Effector CD8-positive, alpha-beta T cell (primary cell): ENCODE measurements around the gene OR10AD1.

Experiments used
- DNase-seq: peaks from one replicate; lab custom pipeline; 2025; lab: John Stamatoyannopoulos, UW

Gene OR10AD1

DNA sequence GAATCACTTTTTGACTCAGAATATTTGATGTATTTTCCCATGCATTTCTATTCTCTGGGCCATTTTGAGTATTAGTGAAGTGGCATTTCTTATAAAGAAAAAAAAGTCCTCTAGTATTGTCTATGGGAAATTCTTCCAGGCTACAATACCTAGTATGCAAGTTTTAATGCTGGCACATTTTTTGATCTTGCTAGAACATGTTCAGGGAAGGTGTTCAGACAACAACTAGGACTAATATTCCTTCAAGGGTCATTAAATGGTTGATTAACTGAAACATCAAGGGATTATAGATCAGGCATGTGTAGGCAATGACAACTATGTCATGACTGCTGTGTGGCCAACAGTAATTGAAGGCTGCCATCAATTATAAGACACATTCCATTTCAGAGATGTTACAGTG, 12.0 kb downstream of the OR10AD1 start:
- no peak for DNase-seq

DNA sequence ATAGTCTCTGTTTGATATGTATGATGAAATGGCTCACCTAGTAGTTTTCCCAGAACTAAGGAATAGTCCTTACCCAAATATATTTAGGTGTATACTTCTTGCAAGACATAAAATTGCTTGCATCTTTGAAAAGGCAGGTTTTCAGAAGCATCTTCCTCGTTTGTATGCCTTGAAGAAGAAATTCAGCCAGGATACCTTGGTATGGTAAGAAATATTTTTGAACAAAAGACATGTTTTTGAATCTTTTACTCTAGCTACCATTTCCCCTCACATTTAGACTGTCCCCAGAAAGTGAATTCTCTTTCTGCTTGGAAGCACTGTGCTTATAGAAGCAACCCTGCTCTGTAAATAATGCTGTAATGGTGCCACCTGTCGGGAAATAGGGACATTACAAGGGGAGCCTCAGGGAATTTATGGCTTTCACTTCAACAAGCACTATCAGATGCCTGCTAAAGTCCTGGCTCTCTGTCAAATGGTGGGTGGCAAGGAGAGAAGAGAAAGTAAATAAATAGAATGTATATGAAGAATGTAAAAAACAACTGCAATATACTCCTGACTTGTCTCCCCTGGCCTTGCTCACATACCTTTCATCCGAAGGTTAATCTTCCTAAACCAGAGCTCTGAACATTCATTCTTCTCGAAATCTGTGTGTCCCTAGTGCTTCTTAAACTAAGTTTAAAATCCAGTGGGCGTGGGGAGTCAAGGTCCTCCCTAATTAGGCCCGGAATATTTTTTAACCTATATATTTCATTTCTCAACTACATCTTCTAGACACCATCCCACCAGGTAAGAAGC, 13.6 kb downstream of the OR10AD1 start:
- peak; percentile 48 for DNase-seq

DNA sequence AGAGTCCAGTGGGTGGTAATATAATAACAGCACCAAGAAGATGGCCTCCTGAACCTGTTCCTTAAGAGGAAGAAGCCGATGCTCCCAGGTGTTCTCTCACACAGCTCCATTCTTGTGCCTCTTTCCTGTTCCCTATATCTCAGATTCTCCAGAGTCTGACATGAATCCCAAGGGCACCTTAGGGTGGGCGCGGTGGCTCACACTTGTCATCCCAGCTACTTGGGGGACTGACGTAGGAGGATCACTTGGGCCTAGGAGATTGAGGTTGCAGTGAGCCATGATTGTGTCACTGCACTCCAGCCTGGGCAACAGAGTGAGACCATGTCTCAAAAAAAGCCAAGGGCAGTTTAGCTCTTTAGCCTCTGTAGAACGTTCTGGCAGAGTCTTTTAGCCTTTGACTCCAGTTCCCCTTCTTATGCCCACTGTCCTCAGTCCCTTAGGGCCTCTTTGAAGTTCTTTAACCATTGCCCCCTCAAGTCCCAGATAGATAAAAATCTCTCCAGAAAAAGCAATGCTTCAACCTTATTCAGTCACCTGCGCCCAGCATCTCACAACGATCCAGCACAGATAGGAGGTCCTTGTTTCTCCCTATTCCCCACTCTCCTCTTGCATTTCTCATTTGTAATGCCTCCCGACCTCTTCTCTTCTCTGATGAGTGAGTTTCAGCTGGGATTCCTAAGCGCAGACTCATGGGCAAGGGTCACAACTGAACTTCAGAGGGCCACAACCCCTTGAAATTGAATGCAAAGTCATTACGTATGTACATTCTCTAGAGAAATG, 15.0 kb downstream of the OR10AD1 start:
- no peak for DNase-seq

DNA sequence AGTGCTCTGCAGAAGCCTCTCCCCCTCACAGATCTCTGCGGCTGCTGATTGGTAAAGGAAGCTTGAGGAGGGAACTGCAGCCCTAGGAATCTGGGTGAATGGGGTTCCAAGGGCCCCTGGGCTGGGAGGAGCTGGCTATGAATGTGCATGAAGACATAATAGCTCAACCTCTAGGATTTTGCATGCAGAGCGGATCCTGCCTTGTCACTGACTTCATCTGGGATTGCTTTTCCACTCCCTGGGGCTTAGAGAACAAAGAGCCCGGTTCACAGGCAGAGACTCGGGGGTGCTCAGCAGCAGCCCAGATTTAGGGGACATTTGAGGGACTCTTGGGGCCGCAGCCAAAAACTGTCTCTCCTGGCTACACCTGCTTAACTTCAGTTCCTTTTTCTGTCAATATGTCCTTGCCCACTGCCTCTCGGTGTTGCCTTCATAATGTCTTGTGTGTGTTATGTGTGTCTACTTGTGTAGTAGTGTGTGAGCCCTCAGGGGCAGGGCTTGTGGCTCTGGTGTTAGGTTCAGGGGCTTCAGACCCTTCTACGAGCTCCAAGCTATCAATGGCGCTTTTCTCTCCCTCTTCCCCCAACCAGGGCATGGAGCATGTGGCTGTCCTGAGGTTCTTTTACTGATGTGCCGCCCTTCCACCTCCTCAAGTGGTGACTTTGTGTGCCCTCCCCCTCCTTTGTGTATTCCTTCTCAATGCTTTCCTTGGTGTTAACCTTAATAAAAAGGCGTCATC, 17.7 kb downstream of the OR10AD1 start:
- no peak for DNase-seq

DNA sequence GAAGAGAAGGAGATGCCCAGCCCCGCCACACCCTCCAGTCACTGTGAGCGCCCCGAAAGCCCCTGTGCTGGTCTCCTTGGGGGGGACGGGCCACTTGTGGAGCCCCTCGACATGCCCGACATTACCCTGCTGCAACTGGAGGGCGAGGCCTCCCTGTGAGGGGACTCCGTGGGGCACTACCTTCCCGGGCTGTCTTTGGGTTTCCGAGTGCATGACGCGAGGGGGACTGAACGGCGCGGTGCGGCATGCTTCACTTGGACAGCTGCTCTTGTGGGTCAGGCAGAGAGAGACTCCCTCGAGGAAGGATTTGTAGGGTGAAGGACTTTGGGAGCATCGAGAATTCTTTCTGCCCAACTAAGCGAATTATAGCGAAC, 18.6 kb downstream of the OR10AD1 start:
- no peak for DNase-seq

DNA sequence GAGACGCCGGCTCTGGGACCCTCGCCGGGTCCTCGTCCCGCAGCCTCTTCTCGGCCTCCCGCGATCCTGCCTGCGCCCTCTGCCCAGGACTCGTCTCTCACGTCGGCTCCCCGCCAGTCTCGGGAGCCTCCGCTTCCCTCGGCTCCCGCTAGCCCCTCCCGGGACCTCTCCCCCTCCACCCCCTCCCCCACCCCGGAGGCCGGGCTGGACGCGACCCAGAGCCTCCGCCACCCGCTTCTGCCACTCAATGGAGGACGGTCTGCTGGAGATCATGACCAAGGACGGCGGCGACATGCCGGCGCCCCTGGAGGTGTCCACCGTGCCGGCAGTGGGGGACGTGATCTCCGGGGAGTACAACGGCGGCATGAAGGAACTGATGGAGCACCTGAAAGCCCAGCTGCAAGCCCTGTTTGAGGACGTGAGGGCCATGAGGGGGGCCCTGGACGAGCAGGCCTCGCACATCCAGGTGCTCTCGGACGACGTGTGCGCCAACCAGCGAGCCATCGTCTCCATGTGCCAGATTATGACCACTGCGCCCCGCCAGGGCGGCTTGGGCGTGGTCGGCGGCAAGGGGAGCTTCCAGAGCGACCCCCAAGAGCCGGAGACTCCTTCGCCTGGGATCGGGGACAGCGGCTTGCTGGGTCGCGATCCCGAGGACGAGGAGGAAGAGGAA, 19.1 kb downstream of the OR10AD1 start:
- no peak for DNase-seq

DNA sequence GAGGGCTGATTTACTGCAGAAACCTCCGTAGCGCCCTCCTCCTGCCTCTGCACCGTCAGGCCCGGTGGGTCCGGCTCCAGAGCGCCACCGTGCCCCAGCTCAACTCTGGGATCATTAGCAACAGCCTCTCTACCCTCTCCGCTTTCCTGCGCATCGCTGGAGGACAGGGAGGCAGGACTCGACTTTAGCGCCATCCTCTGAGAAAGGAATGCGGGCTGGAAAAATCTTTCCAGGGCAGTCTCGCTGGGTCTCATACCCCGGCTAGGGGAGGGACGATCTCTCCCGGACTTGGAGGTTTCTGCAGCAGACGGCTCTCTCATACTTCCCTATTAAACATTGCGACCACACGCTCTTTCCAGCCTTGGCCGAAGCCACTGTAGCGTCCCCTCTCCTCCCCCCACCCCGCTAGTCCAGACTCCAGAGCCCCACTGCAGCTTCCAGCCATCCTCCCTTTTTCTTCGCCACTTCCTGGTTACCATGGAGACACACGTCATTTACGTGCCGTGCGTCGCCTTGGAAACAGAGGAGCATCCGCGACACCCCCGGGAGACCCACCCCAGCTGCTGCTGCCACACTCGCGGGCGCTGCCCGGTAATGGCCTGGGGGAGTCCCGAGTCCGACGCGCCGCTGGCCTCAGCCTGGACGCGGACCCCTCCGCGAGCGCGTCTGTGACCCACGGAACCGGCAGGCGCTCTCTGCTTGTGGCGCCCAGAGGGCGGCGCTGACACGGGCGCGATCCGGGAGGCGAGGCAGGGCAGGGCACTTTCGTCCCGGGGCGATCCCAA, 19.8 kb downstream of the OR10AD1 start, which contains the start of gene CCDC184:
Gene CCDC184 (plus strand): TSS at position 554 of the 785 bp plus-strand sequence. CDS start 479 bp downstream, outside the sequence.
- peak; percentile 63 for DNase-seq

DNA sequence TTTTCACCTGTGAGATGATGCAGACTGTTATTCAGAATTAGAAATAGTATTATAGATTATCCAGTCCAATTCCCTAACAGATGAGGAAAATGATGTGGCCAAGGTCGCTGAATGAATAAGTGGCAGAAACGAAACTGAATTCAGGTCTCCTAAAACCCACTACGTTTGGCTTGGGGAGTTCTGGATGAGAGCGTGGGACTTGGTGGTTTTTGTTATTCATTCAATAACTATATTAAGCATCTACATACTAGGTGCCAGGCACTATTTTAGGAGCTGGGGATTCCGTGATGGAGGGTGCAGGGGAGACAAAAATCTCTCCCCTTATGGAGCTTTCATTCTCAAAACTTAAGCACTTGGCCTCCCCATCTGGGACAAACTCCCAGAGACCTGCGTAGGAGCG, 20.5 kb downstream of the OR10AD1 start:
- no peak for DNase-seq

DNA sequence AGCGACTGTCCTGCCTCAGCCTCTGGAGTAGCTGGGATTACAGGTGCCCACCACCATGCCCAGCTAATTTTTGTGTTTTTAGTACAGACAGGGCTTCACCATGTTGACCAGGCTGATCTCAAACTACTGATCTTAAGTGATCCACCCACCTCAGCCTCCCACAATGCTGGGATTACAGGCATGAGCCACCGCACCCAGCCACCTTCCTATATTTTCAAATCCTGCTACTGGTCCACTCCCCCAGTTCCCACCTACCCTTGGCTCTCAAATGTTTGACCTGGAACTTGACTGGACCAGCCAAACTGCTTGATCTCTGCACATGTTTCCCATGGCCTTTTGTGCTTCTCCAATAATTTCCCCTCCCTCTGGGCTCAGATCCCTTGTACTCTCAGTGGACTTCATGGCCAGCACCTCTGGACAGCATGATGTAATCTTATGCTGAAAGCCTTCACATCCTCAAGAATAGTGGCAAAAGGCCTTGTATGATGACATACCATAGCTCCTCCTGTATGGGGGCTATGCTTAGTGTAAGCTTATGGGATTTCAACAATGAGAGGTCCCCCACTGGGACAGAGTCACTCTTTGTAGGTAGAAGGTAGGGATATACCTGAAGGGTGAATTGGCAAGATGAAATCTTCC, 22.1 kb downstream of the OR10AD1 start:
- no peak for DNase-seq

DNA sequence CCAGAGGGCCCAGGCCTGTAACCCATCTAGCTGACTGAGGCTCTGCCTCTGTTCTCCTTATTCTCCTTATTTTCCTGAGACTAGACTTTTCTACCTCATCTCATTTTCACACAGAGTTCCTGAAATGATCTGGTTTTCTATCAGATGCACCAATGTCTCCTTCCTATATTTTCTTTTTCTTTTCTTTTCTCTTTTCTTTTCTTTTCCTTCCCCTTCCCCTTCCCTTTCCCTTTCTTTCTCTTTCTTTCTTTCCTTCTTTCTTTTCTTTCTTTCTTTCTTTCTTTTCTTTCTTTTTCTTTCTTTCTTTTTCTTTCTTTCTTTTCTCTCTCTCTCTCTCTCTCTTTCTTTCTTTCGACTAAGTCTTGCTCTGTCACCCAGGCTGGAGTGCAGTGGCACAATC, 22.7 kb downstream of the OR10AD1 start:
- no peak for DNase-seq

DNA sequence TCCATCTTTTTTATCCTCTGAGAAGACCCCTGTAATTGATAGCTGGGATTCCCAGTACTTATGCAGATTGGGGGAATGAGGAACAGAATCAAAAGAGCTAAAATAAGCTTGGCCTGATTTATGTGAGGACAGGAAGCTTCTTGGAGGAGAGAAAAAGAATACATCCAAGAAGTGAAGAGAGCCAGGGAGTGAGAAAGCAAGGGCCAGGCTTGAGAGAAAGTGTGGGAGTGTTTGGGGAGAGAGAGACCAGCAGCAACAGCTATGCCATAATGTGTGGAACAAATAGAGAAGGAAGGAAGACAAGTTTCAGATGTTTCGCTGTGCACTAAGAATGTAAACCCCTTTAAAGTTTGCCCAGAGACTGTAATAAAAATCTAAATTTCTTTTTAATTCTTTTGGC, 23.6 kb downstream of the OR10AD1 start:
- no peak for DNase-seq

DNA sequence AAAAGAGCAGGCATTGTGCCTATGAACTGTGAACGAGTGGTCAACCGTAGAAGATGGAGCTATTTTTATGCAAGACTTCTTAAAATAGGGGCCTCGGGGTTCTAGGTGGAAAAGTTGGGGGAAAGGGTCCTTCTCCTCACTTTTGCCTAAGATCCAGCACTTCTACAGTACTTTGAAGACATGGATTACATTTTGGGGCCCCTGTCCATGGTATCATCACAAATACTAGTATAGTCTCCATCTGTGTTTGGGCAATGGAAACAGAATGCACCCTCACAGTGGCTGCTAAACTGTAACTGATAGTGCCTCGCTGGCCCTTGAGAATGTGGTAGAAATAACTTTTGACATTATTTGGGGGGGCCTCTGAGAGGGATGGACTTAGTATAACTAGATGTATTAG, 25.1 kb downstream of the OR10AD1 start:
- DNase-seq: no peak

DNA sequence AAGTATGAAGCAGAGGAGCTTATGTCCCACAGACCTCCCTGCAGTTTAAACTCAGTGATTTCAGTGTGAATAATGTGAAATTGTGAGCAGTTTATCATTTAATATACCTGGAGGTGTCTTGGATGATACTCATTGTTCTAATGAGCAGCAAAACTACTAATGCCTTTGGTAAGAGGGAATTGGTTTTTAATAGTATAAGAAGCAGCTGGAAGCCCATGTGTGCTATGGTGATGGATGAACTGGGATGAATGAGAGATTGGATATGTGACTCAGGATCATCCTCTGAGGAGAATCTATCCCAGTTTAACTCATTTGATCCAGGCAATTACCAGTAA, 26.7 kb downstream of the OR10AD1 start:
- no peak for DNase-seq

DNA sequence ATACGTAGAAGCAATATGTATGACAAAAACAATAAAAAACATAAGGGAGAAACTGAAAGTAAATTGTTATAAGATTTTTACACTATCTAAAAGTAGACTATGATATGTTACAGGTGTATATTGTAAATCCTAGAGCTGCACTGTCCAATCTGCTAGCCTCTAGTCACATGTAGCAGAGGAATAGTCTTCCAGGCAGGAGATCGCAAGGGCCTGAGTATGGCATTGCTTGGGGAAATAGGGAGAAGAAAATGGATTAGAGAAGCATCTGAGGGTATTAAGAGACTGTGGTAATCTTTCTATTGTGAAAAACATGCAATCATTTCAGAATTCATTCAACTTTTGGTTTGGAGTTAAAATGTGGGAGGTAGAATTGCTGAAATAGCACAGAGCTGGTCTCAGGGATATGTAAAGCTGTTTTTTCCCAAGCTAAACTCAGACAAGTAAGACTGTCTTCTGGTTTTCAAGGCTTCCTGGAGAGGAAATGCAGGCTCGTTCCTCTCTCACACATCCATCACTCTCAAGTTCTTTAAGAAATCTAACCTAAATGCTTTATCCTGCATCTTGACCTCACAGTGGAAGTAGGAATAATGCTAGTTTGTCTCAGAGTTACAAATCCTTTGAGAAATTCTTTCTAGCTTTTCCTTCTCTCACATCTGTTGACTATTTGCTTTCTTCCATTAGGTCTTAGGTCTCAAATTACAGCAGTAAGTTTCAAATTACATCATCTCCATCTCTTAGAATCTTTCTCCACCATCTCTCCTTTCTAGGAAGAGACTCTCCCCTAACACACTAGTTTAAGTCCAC, 27.3 kb downstream of the OR10AD1 start:
- DNase-seq: no peak

DNA sequence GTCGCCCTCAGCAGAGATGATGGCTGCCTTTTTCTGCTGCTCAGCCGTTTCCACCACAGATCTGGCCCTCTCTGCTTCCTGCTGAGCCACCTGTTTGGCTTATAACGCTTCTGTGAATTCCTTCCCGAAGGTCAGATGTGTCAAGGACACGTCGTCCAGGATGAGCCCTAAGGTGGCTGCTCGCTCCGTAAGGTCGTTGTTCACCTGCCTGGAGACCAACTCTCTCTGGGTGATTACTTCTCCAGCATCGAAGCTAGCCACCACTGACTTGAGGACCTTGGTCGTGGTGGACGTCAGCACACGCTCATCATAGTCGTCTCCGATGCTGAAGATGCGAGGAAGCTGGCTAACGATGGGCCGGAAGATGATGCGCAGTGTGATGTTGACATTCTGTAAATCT, 34.1 kb downstream of the OR10AD1 start:
- no peak for DNase-seq

DNA sequence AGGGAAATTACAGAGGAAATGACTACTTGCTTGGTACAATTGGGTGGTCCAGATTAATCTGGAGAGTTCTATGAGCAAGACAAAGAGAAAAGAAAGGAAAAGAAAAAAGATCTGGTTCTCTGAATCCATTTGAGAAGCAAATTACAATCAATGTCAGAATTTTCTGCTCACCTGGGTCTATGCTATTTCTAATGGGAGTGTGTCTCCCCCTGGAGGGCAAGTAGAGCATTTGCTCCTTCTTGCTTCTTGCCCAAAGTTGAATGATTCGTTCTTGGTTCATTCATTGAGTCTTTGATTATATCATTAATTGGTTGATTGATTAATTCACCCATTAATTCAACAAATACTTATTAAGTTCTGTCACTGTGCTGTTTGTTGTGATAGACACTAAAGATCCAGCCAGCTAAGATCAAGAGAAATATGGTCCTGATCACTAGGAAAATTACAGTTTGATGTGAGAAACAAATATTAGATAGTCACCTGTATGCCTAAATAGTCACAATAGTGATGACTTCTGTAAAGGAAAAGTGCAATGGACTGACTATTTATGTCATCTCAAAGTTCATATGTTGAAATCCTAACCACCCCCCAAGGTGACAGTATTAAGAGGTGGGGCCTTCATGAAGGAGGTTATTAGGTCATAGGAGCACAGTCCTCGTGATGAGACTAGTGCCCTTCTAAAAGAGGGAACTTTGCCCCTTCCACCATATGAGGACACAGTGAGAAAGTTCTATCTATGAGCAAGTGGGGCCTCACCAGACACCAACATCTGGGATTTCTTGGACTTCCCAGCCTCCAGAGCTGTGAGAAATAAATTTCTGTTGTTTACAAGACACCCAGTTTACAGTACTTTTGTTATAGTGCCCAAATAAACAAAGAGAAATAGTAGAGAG, 37.8 kb downstream of the OR10AD1 start:
- DNase-seq: peak; percentile 32

DNA sequence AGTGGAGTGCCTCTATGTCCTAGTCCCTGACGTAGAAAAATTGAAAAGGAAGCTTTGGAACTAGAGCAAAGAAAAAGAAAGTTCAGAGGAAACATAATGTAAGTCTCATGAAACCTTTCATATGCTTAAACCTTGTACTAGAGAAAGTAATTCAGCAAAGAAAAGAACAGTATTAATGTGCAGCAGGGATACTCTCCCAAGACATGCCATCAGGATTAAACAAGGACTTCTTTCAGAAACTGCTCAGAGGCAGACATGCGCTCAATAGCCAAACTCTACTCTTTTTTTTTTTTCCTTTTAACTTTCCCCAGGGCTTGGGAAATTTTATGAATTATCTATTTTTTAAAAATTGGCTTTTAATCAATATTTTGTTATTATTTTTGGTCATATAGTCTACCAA, 38.6 kb downstream of the OR10AD1 start:
- no peak for DNase-seq

DNA sequence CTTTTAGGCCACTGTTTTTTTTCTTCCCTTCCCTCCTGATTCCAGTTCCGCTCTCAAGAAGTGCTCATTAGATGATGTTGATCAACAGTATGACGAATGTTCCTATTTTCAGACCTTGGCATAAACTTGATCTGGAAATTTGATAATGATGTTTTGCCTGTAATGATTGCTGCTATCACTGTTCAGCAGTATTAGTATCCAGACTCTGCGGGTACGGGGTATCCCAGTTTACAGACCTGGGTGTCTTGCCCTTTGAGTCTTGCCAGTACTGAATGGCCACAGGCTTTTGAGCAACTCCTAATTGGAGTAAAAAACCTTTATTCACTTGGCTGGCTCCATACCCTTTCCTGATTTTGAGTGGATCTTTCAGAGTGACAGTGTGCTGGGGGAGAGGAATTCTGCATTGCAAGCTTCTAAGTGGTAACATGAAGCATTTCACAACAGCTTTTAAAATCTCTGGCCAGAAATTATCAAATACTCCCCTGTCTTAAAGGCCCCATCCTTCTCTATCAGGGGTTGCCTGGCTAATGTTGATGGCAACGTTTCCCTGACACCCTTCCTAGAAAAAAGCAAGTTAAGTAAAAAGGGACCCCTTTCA, 39.8 kb downstream of the OR10AD1 start:
- DNase-seq: no peak

DNA sequence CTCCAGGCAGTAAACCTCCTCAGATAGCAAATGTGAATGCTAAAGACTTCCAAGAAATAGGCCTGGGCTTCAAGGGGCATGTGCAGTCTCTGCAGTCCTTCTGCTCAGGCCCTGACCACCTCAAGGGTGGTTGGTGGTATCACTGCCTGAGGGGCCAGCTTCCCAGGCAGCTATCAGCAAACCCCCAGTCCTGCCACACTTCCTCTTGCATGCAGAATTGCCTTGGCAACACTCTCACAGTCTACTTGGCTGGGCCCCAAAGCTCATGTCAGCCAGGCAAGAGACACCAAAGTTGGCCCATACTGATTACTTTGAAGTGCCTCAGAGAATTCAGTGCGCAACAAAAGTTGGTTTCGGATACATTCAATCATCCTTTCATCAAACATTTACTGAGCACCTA, 42.3 kb downstream of the OR10AD1 start:
- DNase-seq: no peak
